GM21529 (cell line): ENCODE measurements around the gene RAB11FIP5.
A peak's percentile ranks its signal among the peaks of the same experiment; 100 is the strongest.
"Not testable (repeated sequence)": the region's sequence is repeated elsewhere in the genome, so short reads cannot be mapped to it uniquely, and the experiment has no call there.

Experiments used
- ATAC-seq: cut with Tn5 transposase; IDR thresholded peaks from one replicate; pipeline ENCODE4 v1.9.1; 2021; ENCODE audit not compliant: unreplicated experiment

Gene RAB11FIP5, protein sequence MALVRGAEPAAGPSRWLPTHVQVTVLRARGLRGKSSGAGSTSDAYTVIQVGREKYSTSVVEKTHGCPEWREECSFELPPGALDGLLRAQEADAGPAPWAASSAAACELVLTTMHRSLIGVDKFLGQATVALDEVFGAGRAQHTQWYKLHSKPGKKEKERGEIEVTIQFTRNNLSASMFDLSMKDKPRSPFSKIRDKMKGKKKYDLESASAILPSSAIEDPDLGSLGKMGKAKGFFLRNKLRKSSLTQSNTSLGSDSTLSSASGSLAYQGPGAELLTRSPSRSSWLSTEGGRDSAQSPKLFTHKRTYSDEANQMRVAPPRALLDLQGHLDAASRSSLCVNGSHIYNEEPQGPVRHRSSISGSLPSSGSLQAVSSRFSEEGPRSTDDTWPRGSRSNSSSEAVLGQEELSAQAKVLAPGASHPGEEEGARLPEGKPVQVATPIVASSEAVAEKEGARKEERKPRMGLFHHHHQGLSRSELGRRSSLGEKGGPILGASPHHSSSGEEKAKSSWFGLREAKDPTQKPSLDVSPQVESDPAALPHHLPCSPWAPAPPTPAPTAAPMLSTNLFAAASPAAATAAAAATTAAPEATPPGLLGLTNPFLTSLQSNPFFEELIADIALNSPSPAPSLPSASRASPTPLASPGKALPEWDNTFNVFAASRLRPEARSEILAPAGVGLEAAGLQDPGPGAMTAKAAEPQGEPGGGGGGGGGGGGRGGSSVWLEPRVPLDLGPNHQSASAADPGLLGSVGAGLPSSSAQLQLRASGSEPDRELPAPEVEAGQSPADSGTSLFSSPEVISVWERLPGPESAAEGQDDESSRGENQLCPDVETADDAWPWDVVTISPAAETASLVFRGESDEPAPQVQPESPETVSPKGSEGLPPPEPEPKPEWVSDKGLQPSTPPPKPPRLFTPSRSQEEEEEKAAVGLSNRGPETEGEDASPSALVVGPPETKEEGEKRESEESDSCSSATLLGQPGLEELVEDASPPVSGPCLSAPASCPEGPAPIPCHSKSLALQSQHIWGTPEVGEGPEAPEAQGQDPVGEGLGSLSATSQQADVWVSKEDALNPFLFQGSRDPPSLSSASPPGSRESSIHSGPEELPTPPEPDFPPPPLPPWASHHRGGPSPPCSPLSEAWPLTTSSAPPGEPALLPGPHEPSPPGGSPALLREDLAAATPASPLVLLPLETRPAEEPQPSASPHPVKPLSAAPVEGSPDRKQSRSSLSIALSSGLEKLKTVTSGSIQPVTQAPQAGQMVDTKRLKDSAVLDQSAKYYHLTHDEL (N-terminal part only)

DNA sequence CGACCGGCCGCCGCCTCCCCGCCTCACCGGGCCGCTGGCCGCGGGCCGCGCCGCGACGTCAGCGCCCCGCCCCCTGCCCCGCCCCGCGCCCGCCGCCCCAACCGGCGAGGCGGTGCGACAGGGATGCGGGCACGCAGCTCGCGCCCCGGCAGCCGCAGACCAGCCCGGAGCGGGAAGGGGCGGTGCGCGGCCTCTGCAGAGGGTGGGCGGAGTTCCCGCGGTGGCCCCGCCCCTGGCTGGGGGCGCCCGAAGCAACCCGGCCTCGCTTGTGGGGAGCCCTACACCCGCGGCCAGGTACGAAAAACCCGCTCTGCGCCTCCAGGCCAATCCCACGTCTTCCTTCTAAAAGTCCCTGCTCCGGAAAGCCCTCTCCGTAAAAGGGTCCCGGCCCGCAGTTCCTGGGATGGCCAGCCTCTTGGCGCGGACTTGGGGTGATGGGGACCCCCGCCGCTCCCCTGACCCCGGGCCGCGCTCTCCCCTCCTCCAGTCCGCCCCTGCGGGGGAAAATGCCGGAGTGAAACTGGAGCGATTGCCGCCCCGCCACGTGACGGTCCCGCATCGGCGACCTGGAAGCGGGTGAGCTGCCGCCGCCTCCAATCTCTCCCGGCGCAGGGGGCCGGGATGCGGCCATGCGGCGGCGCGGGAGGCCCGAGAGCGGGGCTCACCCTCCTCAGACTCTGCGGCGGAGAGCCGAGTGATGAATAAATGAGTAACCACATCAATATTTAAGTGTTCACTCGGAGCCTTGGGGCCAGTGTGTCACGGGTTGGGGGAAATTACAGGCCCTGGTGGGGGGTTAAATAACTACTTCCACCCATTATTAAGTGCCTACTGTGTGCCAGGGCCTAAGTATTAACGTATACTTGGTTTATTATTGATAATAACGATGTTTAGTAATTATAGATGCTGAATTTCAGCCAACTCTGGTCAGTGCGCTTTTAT lies at the start of gene RAB11FIP5:
Gene RAB11FIP5, minus strand, starts transcription at position 36 of the 942 bp plus-strand sequence. CDS start 171 bp downstream, outside the sequence.
- peak; percentile 81 for ATAC-seq

DNA sequence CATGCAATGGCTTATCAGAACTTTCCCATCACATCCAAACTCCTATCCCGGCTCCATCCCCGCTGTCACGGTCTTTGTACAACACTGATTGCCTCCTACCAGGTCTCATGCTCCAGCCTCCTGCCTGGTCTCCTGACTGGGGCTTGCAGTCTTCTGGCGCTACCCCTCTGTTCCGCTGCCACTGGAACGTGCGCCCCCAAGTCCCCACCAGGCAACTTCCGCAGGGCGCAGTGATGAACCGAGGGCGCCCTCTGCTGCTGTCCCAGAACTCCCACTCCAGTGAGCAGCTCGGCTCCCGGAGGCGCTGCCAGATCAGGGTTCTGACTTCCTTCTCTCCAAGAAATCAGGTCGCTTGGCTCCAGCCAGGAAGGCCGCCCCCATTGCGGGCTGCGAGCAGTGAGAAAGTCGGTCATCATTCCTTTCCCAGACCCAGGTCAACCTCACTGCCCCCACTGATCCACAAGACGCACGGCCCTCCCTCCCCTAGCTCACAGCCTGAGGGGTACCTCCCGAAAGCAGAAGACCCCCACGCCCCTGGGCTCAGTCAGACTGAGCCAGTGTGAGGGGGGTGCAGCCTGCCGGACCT lies 43.9 kb upstream of the RAB11FIP5 start:
- no peak for ATAC-seq

DNA sequence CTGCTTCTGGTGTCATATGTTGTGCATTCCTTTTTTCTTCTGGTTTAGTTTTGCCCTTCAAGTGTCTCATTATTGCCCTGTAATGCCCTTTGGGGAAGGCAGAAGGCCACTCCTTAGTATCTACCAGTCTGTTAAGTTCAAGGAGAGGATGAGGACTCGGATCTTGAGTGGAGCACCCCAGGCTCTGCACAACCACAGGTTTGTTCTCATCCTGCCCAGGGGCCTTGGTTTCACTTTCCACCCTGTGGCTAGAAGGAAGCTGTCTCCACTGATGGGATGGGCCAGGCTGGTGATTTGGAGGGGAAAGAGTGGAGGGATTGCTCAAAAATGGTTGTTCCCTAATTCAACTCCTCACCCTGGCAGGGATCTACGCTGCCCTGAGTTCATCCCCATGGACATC lies 30.2 kb upstream of the RAB11FIP5 start:
- no peak for ATAC-seq

DNA sequence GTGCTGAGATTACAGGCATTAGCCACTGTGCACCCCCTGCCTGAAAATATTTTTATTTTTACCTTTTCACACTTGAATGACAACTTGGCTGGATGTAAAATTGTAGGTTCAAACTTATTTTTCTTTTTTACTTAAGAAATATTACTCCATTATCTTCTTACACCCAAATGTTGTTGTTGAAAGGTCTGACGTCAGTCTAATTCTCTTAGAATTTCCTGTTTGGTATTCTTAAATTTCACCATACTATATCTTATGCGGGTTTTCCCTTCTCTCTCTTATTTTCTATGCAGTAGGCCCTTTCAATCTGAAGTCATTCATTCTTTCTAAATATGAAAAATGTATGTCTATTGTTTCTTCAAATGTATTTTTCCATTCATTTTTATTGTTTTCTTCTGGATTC lies 29.1 kb upstream of the RAB11FIP5 start:
- ATAC-seq = no peak

DNA sequence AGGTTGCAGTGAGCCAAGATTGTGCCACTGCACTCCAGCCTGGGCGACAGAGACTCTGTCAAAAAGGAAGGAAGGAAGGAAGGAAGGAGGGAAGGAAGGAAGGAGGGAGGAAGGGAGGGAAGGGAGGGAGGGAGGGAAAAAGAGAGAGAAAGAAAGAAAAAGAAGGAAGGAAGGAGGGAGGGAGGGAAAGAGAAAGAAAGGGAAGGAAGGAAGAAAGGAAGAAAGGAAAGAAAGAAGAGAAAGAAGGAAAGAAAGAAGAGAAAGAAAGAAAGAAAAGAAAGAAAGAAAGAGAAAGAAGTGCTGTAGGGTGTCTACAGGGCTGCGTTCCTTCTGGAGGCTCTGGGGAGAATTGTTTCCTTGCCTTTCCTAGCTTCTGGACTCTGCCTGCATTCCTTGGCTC lies 22.5 kb upstream of the RAB11FIP5 start:
- no peak for ATAC-seq

DNA sequence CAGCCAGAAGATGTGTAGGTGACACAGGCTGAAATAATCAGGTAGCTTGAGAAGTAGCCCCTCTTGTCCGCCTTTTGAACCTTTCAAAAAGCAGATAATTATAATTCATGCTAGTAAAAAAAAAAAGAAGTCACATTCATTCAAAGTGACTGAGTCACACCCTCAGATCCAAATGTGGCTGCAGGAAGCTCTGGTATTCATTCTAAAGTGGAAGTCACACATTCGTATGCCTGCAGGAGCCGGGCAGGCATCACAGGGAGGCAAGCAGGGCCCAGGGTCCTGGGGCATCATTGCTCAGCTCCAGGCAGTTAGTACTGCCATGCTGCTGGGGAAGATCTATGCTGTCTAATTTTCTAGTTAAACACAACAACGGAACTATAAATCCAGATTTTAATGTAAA lies 21.7 kb upstream of the RAB11FIP5 start:
- ATAC-seq = no peak

DNA sequence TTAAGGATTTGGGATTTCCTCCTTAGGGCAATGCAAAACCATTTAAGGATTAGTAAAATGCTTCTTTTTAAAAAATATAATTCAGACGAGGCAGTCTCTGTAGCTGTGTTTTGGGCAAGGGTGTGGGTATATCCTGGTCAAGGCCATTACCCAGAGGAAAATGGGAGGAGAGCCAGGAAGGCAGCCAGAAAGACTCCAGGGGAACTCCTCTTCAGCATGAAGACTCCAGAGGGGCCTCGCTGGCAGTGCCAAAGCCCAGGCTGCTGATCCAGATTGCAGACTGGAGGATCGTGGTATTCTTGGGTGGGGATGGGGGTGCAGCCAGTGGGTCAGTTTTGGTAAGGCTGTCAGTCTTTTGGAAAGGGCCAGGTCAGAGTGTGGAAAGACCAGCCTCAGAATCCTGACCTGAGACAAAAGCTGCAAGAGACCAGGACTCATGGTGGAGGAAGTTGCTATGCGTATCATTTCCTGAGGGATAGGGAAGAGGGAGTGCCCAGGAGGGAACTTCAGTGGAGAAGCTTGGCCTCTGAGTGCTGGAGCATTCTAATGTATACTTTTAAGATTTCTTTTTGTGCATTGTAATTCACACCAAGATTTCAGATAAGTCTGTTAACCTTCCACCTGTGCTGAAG lies 20.9 kb upstream of the RAB11FIP5 start:
- no peak for ATAC-seq

DNA sequence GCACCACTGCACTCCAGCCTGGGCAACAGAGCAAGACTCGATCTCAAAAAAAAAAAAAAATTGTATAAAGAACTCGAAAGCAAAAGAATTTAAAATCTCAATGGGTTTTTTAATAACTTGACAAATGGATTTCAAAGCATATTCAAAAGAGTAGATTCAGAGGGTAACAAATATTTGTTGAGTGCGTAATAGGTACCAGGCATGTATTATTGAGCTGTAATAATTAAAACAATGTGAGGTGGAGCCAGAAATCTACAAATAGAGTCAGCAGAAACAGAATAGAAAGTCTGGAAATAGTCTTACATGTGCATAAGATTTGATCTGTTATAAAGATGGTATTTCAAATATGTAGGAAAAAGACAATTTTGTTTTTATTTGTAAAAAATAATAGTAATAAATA lies 19.1 kb upstream of the RAB11FIP5 start:
- ATAC-seq = no peak

DNA sequence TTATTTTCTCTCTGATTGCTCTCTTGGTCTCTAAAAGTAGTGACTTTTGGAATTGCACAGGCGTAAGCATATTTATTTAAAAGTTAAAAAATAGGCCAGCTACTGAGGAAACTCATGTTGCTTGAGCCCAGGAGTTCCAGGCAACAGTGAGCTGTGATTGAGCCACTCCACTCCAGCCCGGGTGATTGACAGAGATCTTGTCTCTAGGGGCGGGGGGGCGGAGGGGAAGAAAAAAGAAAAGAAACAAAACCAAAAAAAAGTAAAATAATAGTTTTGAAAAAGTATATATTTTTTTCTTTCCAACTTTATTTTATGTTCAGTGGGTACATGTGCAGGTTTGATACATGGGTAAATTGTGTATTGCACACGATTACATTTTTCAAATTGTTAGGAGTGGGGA lies 18.0 kb upstream of the RAB11FIP5 start:
- no peak for ATAC-seq

DNA sequence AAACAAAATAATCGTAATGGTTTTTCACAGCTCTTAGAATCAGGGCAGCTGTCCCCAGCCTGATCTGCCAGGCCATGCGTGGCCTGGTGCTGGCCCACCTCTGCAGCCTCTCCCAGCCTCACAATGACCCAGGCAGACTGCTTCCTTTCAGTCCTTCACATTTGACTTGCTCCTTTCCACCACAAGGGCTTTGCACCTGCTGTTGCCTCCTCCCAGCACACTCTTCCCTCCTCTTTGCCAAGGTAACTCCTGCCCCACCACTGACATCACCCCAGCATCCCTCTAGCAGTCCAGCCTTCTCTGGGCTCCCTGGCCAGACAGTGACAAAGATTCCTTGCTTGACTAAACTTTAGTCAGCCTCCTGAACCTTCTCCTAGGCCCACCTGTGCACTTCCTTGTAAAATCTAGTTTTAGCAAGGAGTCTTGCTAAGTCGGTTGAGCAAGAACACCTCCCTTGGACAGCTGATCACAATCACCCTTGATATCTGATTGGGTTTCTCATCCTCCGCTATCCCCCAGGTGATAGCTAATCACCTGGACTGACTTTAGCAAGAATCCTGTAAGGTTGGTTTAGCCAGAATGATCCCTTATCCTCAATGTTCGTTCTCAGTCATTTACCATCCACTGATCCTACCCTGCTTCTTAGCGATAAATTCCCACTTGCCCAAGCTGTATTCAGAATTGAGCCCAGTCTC lies 16.2 kb upstream of the RAB11FIP5 start:
- ATAC-seq = no peak

DNA sequence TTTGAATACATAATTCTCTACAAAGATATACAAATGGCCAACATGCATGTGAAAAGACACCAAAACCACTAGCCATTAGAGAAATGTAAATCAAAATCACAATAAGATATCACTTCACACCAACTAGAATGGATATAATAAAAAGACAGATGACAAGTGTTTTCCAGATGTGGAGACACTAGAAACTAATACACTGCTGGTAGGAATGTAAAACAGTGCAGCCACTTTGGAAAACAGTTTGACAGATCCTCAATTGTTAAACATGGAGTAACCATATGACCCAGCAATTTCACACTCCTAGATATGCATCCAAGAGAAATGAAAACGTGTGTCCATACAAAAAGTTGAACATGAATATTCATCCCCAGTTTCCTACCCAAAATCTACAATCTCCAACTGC lies 9.8 kb upstream of the RAB11FIP5 start:
- no peak for ATAC-seq

DNA sequence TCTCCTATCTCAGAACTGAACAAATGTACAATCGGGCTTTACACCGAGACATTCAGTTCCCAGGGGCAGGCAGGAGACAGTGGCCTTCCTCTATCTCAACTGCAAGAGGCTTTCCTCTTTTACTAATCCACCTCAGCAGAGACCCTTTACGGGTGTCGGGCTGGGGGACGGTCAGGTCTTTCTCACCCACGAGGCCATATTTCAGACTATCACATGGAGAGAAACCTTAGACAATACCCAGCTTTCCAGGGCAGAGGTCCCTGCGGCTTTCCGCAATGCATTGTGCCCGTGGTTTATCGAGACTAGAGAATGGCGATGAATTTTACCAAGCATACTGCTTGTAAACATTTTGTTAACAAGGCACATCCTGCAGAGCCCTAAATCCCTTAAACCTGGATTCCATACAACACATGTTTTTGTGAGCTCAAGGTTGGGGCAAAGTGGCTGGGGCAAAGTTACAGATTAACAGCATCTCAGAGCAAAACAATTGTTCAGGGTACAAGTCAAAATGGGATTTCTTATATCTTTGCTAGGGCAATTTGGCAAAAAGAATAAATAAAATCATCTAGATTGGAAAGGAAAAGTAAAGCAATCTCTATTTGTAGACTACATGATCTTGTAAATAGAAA lies 7.0 kb upstream of the RAB11FIP5 start:
- ATAC-seq = not testable (repeated sequence)

DNA sequence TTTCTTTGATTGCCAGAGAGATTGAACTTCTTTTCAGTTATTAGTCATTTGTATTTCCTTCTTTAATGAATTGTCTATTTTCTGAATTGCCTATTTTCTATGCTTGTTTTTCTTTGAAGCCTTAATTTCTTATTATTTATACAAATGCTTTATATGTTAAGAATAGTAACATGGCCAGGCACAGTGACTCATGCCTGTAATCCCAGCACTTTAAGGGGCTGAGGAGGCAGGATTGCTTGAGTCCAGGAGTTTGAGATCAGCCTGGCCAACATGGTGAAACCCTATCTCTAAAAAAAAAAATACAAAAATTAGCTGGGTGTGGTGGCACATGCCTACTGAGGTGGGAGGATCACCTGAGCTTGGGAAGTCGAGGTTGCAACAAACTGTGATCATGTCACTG lies 4.7 kb upstream of the RAB11FIP5 start:
- ATAC-seq = no peak

DNA sequence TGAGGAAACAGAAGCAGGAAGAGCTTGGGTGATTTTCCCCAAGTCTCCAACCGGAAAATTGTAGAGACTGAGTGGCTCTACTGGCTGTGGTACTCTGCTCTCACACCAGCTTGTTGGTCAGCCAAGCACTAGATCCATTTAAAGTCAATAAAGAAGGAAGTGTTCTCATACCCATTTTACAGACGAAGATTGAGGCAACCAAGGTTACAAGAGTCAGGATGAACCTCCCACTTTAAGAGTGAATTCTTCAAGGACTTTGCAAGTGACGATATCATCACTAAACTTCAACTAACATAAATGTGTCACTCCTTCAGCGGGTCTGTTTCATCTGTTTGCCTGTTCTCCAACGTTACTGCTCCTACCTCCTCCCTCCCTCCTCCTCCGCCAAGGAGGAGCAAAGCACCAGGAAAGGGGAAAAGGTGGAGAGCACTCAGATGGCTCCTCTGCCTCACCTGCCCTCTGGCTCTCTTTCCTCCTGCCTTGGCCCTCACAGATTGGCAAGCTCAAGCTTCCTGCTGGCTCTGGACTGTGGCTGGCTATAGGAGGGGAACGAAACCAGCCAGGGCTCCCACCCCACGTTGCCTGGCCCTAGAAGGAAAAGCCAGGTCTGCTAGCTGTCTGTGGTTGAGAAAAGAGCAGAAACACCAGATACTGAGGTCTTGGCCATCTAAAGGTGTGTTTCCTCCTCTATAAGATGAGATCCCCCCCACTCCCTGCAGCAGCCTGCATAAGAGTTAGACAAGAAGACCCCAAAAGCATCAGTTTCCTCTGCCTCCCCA lies 3.6 kb upstream of the RAB11FIP5 start:
- no peak for ATAC-seq

DNA sequence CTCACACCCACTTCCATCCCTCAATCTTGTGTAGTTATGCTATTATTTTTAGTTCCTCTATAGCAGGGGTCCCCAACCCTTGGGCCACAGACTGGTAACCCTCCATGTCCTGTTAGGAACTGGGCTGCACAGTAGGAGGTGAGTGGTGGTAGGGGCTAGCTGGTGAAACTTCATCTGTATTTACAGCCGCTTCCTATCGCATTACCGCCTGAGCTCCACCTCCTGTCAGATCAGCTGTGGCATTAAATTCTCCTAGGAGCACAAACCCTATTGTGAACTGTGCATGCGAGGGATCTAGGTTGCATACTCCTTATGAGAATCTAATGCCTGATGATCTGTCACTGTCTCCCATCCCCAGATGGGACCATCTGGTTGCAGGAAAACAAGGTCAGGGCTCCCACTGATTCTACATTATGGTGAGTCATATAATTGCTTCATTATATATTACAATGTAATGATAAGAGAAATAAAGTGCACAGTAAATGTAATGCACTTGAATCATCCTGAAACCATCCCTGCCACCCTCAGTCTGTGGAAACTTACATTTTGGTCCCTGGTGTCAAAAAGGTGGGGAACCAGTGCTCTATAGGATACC lies 1.6 kb upstream of the RAB11FIP5 start:
- no peak for ATAC-seq

DNA sequence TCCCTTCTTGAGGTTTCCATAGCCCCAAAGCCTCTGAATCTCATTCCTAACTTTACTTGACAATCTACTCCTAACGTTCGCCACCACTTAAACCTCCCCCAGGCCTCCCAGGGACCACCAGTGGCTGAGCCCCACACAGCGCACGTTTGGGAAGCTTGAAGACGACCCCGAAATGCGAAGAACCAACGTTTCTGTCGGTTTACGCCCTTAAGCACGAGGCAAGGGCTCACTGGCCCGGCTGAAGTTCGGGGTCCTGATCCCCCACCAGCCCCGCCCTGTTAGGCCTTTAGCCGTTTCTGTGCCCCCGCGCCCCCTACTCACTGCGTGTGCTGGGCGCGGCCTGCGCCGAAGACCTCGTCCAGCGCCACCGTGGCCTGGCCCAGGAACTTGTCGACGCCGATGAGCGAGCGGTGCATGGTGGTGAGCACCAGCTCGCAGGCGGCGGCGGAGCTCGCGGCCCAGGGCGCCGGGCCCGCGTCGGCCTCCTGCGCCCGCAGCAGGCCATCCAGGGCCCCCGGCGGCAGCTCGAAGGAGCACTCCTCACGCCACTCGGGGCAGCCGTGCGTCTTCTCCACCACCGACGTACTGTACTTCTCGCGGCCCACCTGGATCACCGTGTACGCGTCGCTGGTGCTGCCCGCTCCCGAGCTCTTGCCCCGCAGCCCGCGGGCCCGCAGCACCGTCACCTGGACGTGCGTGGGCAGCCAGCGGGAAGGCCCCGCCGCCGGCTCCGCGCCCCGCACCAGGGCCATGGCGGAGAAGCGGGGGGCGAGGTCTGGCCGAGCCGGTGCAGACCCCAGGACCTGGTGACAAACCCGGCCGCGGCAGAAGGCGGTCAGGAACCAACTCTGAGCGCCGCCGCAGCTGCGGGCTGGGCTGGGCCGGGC lies 479 bp downstream of the RAB11FIP5 start:
- ATAC-seq = peak; percentile 21
